H1 (cell line): Measurements from ENCODE around the gene CDH9. TPM values are rescaled to one million over a fixed set of nuclear protein-coding genes. Genes with fewer than 3 reads are reported as not detected.

Experiments used
- CBX5 ChIP-seq: fragments of 300-800, 300-1000 bp; sonication (generic); IDR thresholded peaks from 2 replicates; pipeline ENCODE4 v1.7.1; 2016; ENCODE audit warnings: antibody characterized with exemption, low read length, low read depth
- FOSL1 ChIP-seq: IDR thresholded peaks from 2 replicates; pipeline ENCODE4 v1.6.1; 2011; ENCODE audit warnings: mild to moderate bottlenecking, low read depth, low read length, moderate library complexity; ENCODE audit not compliant: insufficient read depth
- TAF1 ChIP-seq: IDR thresholded peaks from 2 replicates; pipeline ENCODE4 v1.6.1; 2011; ENCODE audit warnings: mild to moderate bottlenecking, low read depth, low read length
- USF2 ChIP-seq: IDR thresholded peaks from 2 replicates; pipeline ENCODE4 v1.6.1; 2011; ENCODE audit warnings: low read length, improper control_type of control experiment
- YY1 ChIP-seq: IDR thresholded peaks from 2 replicates; pipeline ENCODE4 v1.6.1; 2011; ENCODE audit warnings: low read depth, mild to moderate bottlenecking, low read length
- polyA plus RNA-seq, 7 experiments: library from polyadenylated mRNA; depleted of rRNA in 3 of 7; stranded (reverse) in 5 of 7; unstranded in 2 of 7; fragments of >200 nt in 5 of 7; fragments of 200-250 nt in 2 of 7; gene quantifications; 1 replicate in 5 of 7; 2 replicates in 1 of 7; 4 replicates in 1 of 7; pipeline versions ENCODE4 v1.2.1 to v1.2.3, GENCODE V29; 2011 to 2013; ENCODE audit warnings: missing spikeins in 2 of 7, mixed read lengths in 2 of 7
- total RNA-seq: library from RNA; stranded (reverse); fragmentation: NEBNext Ultra II Directional; extraction: Animal tissue kit (Norgen Biotek cat#: 25700); gene quantifications from 2 replicates; pipeline ENCODE4 v1.2.1, GENCODE V29; 2021

Gene CDH9
- total and polyA plus RNA-seq, 2 of the 8 experiments (the other 6 are each of a cell fraction or from before 2014, with no cell fraction given) = 0.54 to 1.0 TPM

GRCh38 chr5:26833596-26833995, 204.8 kb downstream of the CDH9 start (continued):
- TF ChIP-seq FOSL1 (no peak), CBX5 (no peak), TAF1 (no peak), USF2 (no peak), YY1 (no peak)
- TF ChIP-seq, all 59 proteins: peak for 0
